GDM1 (cell line): ENCODE data around the gene DYSF.
A peak's percentile ranks its signal among the peaks of the same experiment; 100 is the strongest.

Source experiments
- DNase-seq: peaks from one replicate; lab custom pipeline; 2025; lab: John Stamatoyannopoulos, UW

The DYSF gene

GRCh38 chr2:71502941-71503738 lies 49.8 kb downstream of the DYSF start:
- DNase-seq: no peak

DNA sequence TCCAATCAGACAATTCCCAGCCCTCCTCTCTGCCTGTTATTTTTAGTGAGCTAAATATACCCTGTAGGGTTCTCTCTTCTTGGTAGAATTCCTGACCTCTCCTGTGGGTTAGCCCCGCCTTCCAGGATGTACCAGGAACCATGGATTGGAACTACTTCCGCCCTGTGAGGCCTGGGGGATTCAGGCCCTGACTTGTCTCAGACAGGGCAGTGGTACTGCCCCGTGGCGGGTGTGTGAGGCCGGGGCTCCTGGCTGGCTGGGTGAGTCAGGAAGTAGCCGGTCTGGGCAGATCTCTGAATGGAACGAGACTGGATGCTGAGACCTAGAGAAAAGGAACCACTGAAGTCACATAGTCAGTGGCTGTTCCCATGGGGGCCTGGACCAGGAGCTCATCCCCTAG lies 50.5 kb downstream of the DYSF start:
- DNase-seq: no peak

GRCh38 chr2:71504611-71505010 lies 51.2 kb downstream of the DYSF start:
- no peak for DNase-seq

- no peak for DNase-seq
These were observed 51.9 kb downstream of the DYSF start for GRCh38 chr2:71505086-71505769.

- DNase-seq: no peak
These were observed 52.4 kb downstream of the DYSF start for GRCh38 chr2:71505770-71506140.

DNA sequence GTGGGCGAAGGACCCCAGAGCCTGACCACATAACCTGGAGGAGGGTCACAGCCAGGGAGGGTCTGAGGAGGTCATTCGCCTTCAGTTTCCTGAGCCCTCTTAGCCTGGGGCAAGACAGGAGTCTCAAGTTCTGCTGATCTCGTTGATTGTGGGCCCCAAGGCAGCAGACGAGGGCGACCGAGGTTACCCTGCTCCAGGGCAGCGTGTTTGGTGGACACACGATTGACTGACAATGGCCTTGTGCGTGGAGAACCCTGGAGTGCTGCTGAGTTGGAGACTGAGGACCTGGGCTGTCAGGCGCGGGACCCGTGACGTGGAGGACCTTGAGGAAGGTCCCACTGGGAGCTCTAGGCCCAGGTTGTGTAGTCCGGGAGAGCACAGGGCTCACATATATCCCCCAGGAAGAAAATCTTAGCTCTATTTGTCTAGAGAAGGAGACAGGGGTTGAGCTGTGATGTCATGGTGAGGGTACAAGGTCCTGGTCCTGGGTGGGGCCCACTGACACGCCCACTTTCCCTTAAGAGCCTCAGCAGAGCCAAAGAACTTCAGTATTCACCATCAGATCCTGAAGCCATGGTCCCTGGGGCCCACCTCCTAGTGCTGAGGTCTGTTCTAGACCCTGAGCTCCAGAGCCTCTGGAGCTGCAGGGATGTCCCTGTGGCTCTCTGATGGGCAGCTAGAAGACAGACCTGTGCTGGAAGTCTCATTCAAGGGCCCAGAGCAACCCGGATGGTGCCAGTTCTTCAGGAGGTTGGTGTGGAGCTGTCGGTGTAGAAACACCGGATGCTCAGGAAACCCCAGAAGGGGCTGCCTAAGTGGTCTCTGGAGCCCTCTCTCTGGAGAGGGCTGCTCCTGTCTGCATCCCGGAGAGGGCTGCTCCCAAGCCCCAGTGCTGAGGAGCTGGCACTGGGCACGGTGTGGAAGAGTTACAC lies 53.1 kb downstream of the DYSF start:
- no peak for DNase-seq

DNA sequence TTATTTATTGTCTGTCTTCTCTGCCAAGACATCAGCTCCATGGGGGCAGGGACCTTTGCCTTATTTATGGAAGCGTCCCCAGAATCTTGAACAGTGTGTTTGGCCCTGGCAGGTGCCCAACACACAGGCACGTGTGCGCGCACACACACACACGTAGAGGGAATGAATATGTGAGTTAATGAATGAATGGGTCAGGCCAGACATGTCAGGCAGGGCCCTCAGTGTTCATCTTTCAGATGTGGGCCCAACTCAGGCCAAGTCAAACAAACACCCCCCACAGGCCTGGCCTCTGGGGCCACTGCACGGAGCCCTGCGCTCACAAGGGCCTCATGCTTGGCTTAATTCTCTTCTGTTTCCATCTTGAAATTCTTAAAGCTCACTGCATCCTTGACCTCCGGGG lies 54.1 kb downstream of the DYSF start:
- no peak for DNase-seq

- DNase-seq: peak; percentile 27
These were observed 56.9 kb downstream of the DYSF start for GRCh38 chr2:71510196-71510807.

- DNase-seq: no peak
These were observed 57.6 kb downstream of the DYSF start for GRCh38 chr2:71510938-71511337.

DNA sequence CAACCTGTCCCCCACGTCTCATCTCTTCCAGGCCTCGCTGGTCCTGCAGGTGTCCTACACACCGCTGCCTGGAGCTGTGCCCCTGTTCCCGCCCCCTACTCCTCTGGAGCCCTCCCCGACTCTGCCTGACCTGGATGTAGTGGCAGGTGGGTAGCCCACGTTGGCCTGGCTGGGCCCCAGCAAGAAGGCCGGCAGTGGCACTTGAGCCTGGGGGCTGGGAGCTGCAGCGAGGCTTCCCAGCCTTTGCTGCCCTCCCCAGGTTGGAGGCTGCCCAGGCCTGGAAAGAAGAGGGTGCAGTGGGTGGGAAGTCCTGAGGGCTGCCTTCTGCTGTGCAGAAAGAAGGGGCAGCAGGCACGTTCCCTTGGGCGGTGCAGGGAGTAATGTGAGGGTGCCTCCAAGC lies 58.4 kb downstream of the DYSF start:
- no peak for DNase-seq

DNA sequence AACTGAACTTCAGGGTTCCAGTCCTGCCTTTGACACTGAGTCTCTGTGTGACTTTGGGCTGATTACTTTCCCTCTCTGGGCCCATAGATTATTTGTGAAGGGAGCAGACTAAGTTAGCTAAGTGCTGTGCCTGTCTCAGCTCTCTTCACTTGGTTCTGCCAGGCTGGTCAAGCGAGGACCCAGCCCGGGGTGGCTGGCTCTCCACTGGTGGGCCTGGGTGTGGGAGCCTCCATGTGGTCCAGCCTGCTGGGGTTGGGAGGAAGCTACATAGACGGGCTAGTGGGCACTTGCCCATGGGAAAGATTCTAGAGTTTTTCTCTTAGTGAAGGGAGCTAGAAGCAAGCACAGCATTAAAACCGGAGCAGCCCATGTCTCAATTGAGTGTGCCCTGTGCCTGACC lies 59.0 kb downstream of the DYSF start:
- no peak for DNase-seq

- DNase-seq: no peak
These were observed 59.7 kb downstream of the DYSF start for GRCh38 chr2:71513096-71513495.

DNA sequence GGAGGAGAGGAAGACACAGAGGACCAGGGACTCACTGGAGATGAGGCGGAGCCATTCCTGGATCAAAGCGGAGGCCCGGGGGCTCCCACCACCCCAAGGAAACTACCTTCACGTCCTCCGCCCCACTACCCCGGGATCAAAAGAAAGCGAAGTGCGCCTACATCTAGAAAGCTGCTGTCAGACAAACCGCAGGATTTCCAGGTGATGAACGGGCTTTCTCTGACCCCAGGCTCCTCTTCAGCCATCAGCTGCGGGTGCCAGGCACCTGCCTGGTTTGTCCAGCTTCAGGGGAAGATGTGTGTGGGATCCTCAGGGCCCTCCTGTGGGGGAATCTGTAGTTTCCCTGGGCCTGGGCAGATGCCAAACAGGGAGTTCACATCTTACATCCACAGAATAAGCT lies 60.4 kb downstream of the DYSF start:
- no peak for DNase-seq

GRCh38 chr2:71516253-71516888 lies 63.0 kb downstream of the DYSF start:
- DNase-seq: no peak

DNA sequence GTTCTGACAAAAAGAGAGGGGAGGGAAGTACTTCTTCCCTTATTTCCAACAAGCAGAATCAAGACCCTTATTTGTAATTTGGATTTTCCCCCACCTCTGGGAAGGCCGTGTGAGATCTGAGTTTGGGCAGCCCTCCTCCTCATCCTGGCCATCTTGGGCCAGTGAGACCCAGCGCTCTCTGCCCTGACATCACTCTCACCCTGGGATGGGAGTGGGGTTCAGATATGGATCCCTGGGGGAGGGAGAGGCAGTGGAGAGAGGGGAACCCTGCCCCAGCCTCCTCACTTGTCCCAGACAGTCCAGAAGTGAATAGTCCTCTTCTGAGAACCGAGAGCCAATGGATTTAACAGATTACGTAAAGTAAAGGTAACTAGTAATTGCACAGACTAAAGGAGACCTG lies 64.5 kb downstream of the DYSF start:
- DNase-seq: no peak

GRCh38 chr2:71521436-71521950 lies 68.1 kb downstream of the DYSF start:
- no peak for DNase-seq

GRCh38 chr2:71524476-71524875 lies 71.1 kb downstream of the DYSF start:
- no peak for DNase-seq

- DNase-seq: no peak
These were observed 72.8 kb downstream of the DYSF start for GRCh38 chr2:71526141-71526540.

DNA sequence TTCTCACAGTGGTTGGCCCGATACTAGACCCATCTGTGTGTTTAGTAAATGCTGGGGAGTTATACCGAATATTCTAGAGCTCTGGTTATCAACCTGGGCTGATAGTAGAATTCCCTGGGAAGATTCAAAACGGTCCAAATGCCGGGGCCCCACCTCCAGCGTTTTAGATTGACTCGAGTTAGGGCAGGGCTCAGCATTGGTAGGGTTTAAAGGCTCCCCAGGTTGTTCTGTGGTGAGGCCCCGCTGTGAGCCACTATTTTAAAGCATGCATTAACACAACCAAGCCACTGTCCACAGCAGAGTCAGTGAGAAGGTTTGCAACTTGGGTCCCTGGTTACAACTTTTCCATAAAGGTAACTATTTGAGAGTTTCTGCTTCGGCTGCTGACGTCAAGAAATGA lies 73.6 kb downstream of the DYSF start:
- no peak for DNase-seq

- DNase-seq: no peak
These were observed 74.8 kb downstream of the DYSF start for GRCh38 chr2:71528131-71528591.

DNA sequence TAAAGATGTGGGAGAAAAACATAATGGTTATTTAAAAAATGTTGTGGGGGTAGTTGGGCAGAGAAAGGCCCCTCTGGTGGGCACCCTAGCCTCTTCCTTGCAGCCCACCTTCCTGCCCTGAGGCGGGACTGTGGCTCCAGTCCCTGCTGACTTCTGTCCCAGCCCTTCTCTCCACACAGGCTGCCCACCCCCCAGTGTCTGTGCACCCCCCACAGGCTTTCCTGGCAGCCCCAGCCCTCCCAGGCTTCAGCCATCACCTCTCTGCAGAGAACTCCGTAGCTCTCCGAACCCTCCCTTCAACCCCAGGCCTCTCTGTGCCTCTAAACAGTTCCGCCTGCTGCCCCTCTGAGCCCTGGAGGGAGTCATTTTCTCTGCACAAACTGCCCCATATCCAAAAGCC lies 75.4 kb downstream of the DYSF start:
- no peak for DNase-seq
